ENCODE data around the gene TPSD1. TPM values are rescaled to one million over a fixed set of nuclear protein-coding genes. Genes with fewer than 3 reads are reported as not detected.

TPSD1 gene
- total and polyA plus RNA-seq, 9 of the 15 experiments (the other 6 are each of a cell fraction or from before 2014, with no cell fraction given): not detected

GRCh38 chr16:1293921-1294656 lies 38.2 kb downstream of the TPSD1 start (continued):
- TF ChIP-seq CHD7 (IDR thresholded peaks at IDR 0.05; ENCODE audit: low read depth, low read length) (no peak), GABPA (tag; conservative IDR thresholded peaks at IDR 0.05; ENCODE audit: low read depth) (peak; percentile 76), ZNF444 (CRISPR knock-in tag; IDR thresholded peaks at IDR 0.05) (peak; percentile 94), FOXM1 (IDR thresholded peaks at IDR 0.05; ENCODE audit: low read depth) (no peak), FOXM1 (CRISPR knock-in tag; IDR thresholded peaks at IDR 0.05; ENCODE audit: low read depth) (no peak), TCF15 (CRISPR knock-in tag; IDR thresholded peaks at IDR 0.05) (peak; percentile 96), AFF1 (IDR thresholded peaks at IDR 0.05; ENCODE audit: low read depth in 1 of 2, partially characterized antibody in 2 of 2) (peak in 1 of 2 experiments; percentile 20), SIX5 (IDR thresholded peaks at IDR 0.05; ENCODE audit: borderline replicate concordance in 1 of 2, insufficient read depth in 1 of 2, low read depth in 1 of 2, low read length in 2 of 2) (no peak), HDAC6 (IDR thresholded peaks at IDR 0.05; ENCODE audit: low read depth, low read length) (no peak), SIN3A (IDR thresholded peaks at IDR 0.05; ENCODE audit: borderline replicate concordance in 2 of 2, control insufficient read depth in 1 of 2, low read depth in 2 of 2, low read length in 2 of 2) (no peak)
